ENCODE data around the gene UQCC2.

DNA sequence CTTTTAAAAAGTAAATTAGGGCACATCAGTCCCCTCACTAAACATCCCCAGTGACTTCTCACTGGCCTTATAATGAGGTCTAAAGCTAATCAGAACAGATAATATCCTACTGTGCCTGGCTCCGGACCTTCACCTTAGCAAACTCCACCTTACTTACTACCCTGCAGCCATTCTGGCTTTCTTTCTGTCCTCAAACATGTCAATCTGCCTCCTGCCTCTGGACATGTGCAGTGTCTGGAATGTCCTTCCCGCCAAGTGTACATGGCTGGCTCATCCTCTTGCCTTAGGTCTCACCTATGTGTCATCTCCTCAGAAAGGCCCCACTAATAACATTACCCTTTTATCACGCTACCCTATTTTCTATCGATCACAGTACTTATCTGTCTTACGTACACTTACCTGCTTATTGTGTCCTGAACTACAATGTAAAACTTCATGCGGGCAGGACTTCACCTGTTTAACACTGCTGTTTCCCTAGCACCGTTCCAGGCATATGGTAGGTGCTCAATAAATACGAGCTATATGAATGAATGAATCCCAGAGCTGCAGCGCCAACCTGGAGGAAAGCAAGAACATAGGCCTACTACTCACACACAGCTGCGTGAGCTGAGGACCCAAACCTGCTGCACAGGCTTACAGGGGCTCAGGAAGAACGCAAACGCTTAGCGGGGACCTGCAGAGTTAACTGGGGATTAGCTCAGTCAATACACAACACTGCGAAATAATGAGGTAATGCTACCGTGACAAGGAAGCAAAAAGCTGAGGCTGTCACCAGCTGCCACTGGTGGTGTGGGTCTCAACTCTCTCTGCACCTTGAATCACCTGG, 991 bp downstream of the UQCC2 start:
- TF ChIP-seq FOS (IDR thresholded peaks at IDR 0.05; ENCODE audit: low read depth, low read length) (no peak), RAD21 (IDR thresholded peaks at IDR 0.05; ENCODE audit: low read length) (no peak), POLR2A (IDR thresholded peaks at IDR 0.05; ENCODE audit: low read depth, low read length) (no peak), MAZ (IDR thresholded peaks at IDR 0.05; ENCODE audit: borderline replicate concordance, low read depth, low read length) (no peak), CHD1 (IDR thresholded peaks at IDR 0.05; ENCODE audit: low read depth, low read length) (no peak), NFE2L2 (IDR thresholded peaks at IDR 0.05; ENCODE audit: low read depth, low read length) (no peak), MXI1 (IDR thresholded peaks at IDR 0.05; ENCODE audit: borderline replicate concordance, low read depth, low read length) (no peak), SMC3 (IDR thresholded peaks at IDR 0.05; ENCODE audit: low read depth, low read length) (no peak)
- TF ChIP-seq, protein P1, sequence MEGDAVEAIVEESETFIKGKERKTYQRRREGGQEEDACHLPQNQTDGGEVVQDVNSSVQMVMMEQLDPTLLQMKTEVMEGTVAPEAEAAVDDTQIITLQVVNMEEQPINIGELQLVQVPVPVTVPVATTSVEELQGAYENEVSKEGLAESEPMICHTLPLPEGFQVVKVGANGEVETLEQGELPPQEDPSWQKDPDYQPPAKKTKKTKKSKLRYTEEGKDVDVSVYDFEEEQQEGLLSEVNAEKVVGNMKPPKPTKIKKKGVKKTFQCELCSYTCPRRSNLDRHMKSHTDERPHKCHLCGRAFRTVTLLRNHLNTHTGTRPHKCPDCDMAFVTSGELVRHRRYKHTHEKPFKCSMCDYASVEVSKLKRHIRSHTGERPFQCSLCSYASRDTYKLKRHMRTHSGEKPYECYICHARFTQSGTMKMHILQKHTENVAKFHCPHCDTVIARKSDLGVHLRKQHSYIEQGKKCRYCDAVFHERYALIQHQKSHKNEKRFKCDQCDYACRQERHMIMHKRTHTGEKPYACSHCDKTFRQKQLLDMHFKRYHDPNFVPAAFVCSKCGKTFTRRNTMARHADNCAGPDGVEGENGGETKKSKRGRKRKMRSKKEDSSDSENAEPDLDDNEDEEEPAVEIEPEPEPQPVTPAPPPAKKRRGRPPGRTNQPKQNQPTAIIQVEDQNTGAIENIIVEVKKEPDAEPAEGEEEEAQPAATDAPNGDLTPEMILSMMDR (conservative IDR thresholded peaks at IDR 0.05; ENCODE audit: low read depth, low read length): no peak
- TF ChIP-seq, protein P2, sequence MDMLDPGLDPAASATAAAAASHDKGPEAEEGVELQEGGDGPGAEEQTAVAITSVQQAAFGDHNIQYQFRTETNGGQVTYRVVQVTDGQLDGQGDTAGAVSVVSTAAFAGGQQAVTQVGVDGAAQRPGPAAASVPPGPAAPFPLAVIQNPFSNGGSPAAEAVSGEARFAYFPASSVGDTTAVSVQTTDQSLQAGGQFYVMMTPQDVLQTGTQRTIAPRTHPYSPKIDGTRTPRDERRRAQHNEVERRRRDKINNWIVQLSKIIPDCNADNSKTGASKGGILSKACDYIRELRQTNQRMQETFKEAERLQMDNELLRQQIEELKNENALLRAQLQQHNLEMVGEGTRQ (IDR thresholded peaks at IDR 0.05; ENCODE audit: low read depth, low read length): no peak

Measured in IMR-90 (cell line).